AG08396 (cell line): ENCODE results near the gene GRXCR1.

Experiments
- DNase-seq: peaks from one replicate; pipeline ENCODE4 v3.0.0; 2012; ENCODE audit warnings: low spot score, mixed read lengths

The GRXCR1 gene

DNA sequence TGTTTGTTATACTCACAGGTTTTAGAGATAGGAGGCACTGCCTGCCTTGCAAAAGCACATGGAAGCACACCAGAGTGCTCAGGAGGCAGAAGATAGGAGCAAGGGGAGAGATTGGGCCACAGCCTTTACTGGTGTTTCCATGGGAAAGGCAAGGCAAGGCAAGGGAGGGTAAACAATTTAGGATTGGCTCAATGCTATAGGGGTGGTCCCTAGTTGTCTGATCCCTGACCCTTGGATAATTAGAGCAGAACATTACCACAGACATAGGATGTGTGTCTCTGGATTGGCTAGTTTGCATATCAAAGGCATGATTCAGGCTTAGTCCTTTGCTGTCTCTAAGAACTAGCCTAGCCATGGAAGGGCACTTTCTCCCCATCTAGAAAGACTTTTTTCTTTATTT is 36.1 kb downstream of the GRXCR1 start:
- no peak for DNase-seq

DNA sequence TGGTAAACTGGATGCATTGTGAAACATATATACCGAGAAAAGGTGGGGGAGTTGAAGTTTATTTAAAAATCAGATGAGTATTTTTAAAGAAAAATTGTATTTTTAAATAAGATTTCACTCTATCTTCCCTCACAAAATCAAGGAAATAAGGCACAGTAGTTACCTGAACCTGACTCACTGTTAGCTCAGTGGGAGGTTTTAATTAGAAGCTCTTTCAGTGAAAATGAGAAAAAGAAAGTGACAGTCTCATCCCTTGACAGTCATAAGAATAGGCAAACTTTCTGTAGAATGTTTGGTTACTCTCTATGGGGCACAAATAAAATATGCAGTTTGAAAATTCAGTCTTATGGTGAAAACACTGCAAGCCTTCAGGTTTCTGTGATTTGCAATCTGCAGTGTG is 49.7 kb downstream of the GRXCR1 start:
- no peak for DNase-seq

- no peak for DNase-seq
Measured at GRCh38 chr4:42945874-42946273, 53.4 kb downstream of the GRXCR1 start.

GRCh38 chr4:42953321-42953720 is 60.8 kb downstream of the GRXCR1 start:
- DNase-seq = no peak

DNA sequence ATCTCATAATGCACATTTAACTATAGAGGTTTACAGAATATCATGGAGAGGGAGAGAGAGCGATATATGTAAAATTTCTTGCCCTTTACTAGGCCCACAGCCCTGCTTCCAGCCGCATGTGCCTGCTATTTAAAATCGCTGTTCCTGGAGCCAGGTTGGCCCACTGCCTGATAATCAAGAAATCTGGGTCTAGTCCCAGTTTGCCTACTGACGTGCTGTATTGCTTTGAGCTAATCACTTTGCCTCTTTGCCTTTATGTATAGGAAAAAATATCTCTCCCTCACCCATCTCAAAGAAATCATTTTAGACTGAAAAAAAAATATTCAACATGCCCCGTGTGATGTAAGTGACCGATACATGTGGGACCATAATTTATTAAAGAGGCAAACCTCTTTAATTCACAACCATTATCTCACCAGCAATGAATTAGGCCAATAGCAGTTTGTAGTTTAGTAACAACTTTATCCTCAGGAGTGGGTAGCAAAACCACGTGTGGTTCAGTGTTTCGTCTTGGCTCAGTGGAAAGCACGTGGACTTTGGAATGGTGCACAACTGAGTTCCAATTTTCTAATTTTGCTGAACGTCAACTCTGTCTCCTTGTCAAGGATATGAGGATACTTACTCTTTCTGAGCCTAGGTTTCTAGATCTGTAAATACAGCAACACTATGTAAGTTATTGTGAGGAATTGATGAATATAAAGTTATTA is 62.6 kb downstream of the GRXCR1 start:
- no peak for DNase-seq

DNA sequence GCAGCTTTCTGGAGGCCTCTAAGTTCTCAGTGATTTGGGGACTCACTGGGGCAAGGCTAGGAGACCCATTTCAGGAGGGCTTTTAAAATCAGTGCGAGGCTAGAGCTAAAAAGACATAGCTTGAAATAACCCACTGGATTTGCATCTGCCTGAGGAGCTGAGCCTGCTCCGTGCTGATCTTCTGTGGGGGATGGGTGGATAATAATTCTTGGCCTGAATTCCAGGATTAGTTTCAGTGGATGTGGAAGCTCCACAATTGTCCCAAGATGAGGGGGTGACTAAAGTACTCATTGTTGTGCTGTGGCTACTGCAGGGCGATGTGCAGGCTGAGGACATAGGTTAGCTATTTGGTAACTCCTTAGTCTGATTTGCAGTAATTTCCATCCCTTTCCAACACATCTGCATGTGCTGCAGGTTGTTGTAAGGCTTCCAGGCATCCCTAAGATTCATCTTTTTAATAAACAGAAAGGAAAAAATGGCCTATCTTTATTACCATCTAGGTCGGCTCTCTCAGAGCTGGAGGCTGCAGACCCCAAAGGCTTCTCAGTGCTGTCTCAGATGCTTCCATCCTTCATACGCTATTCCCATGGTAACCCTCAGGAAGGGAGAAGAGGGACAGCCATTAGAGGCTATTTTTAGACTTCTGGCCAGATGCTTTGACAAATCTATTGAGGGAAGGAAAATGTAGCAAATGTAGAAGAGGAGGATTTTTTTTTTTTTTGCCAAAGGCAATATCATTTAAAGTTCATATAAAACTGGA is 63.4 kb downstream of the GRXCR1 start:
- no peak for DNase-seq

DNA sequence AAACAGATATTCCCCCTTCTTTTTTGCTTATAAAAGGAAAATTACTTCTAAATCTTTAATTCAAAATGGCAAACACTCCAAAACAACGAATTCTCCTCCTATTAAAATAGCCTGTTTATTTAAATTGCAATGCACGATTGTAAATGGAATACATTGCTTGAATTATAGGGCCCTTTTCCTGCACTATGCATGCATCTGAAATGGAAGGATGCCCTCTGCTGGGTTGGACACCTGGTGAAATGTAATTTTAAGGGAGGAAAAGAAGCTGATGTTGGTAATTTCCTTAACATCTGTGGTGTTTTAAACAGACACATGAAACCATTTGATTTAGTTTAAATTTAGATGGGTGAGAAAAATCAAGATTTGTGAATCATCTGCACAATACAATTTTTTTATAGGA is 72.8 kb downstream of the GRXCR1 start:
- no peak for DNase-seq

- DNase-seq = no peak
Measured at GRCh38 chr4:42985976-42986375, 93.5 kb downstream of the GRXCR1 start.

GRCh38 chr4:42995343-42995944 is 102.9 kb downstream of the GRXCR1 start:
- DNase-seq = peak; percentile 36

GRCh38 chr4:43008793-43009192 is 116.3 kb downstream of the GRXCR1 start:
- no peak for DNase-seq

- DNase-seq = no peak
Measured at GRCh38 chr4:43014256-43014655, 121.7 kb downstream of the GRXCR1 start.

GRCh38 chr4:43041632-43042031 is 149.1 kb downstream of the GRXCR1 start:
- no peak for DNase-seq

- no peak for DNase-seq
Measured at GRCh38 chr4:43047058-43047457, 154.5 kb downstream of the GRXCR1 start.

GRCh38 chr4:43048570-43048969 is 156.1 kb downstream of the GRXCR1 start:
- peak; percentile 2 for DNase-seq

DNA sequence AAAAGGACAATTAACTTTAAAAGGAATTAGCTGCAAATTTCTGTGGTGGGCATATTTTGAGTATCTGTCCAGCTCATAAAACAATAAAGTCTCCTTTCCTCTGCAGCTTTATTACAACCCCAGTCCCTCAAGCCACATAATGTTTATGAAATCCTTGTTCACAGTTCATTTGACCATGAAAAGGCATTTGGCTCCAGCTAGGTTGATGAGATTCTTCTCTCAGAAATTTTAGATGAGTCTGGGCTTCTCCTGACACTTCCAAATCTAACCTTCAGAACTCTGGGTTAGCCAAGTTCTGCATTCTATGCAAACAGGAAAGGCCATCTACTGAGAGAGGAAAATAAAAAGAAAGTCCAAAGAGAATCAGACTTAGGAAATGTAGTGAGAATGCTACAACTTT is 156.8 kb downstream of the GRXCR1 start:
- DNase-seq = no peak

GRCh38 chr4:43066415-43066814 is 173.9 kb downstream of the GRXCR1 start:
- DNase-seq = no peak

GRCh38 chr4:43071069-43071468 is 178.6 kb downstream of the GRXCR1 start:
- DNase-seq = no peak
